ENCODE measurements around the gene ITGA4.

The ITGA4 gene

DNA sequence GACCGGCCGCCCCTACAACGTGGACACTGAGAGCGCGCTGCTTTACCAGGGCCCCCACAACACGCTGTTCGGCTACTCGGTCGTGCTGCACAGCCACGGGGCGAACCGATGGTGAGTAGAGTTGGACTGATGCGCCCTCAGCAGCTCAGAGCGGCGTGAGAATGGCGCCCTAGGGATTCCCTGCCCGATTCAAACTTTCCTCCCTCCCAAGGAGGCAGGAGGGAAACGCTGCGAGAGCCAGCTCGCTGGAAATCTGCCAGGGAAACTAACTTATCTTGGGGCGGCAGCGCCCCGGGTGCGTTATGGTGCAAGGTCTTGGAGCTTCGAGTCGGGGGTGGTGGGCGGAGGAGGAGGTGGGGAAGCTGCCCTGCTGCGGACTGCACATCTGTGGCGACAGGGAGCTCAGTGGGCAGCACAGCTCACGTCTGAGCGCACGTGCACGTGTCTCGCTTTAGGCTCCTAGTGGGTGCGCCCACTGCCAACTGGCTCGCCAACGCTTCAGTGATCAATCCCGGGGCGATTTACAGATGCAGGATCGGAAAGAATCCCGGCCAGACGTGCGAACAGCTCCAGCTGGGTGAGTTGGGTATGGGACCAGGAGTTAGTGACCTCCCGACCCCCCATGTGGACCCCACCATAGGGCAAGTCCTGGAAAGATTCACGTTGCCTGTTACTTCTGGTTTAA, 697 bp downstream of the ITGA4 start:
- H3K4me3 ChIP-seq (ENCODE audit: low read depth, low read length) = peak overlapping the region; percentile 57

DNA sequence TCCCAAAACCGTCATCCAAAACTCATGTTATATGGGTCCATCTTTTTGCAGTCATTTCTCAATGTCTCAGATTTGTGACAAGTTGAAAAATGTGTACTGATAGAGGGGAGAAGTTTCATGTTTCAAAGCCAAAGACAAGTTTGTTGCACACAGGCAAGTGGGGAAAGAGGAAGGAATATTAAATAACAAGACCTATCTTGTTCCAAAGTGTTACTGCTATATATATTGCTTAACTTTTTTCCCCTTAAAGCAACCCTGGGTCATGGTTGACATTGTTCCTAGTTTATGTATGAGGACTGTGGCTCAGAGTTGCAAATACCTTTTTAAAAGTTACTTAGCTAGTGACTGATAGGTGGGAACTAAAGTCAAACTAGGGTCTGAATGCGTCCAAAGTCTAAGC, 1.7 kb downstream of the ITGA4 start:
- H3K4me3 ChIP-seq (ENCODE audit: low read depth, low read length) = no peak overlapping the region

DNA sequence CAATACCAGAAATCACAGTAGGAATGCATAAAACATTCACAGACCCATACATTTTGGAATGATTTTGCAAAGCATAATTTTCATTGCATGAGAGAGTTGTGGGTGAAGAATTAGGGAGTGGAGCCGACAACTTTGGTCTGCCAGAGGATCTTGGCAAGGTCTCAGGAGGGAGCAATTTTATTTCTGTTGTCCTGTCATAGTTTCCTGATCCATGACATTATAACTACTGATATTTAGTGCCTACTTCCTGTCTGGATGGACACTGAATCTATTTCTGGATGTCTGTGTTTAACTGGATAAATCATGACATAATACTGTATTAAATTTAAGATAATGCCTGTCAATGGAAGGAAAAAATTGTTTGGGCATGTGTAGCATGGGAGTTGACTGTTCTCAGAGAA, 2.4 kb downstream of the ITGA4 start:
- H3K4me3 ChIP-seq (ENCODE audit: low read depth, low read length) = no peak overlapping the region

DNA sequence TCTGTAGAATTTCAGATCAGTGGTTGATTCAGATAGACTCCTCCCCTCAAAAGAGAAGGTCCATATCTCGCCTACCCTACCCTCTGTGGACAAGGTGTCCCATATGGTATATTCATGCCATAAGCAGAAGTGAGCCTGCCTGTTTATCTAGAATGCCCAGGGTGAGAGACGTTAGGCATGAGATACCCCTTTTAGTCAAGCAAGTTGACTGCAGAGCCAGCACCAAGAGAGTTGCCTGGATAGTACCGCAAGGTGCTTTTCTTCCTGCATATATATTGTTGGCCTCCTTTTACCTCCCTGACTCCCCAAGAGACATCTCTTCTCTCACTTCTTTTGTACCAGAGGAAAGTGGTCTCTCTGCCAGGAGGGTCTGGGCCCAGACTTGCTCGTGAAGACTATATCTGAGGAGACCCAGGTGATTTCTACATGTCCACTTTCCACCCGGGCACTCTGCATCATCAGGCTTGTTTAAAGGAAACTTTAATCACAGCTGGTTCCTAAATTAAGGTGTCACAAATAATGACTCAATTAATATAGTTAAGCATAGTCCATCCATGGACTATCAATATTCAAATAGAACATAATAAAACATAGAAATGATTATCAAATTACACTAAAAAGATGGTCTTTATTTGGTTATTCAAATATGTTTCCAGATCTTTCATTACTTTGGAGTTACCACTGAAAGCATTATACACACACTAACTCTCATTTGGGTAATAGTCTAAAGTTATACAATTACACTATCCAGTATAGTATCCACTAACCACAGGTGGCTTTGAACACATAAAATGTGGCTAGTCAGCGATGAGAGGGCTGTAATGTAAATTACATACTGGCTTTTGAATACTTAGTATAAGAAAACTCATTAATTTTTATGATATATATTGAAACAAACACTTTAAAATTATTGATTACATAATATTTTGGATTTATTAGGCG, 4.1 kb downstream of the ITGA4 start:
- H3K4me3 ChIP-seq (ENCODE audit: low read depth, low read length) = no peak overlapping the region

DNA sequence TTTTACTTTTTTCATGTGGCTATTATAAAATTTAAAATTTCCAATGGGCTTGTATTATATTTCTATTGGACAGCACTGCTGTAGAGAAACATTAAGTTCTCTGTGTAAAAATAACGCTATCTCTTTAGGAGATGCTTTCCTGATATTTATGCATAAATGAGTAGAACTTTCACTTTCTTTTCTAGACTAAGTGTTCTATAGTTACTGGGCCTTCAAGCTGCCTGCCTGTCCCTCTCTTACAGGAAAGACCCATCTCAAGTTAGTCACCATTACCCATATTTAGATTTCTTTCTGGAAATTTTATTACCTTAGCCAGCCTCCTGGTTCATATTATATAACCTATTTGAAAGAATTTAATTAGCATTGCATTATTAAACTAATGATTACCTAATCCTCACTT, 4.8 kb downstream of the ITGA4 start:
- no peak overlapping the region for H3K4me3 ChIP-seq (ENCODE audit: low read depth, low read length)

DNA sequence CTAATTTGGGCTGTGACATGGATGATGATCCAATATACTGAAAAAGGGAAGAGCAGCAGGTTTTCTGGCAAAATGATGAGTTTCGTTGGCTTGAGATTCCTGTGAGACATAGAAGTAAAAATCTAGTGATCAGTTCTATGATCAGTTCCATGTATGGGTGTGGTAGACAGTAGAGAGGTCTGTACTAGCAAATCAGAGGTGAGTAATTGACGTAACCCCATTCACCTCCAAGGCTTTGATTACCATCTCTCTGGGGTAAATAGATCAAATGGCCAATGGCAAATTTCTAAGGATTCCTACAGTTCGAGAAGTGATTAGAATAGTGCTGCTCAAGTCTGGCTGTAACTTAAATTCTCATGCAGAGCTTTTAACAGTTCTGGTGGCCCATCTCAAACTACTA, 6.4 kb downstream of the ITGA4 start:
- no peak overlapping the region for H3K4me3 ChIP-seq (ENCODE audit: low read depth, low read length)

DNA sequence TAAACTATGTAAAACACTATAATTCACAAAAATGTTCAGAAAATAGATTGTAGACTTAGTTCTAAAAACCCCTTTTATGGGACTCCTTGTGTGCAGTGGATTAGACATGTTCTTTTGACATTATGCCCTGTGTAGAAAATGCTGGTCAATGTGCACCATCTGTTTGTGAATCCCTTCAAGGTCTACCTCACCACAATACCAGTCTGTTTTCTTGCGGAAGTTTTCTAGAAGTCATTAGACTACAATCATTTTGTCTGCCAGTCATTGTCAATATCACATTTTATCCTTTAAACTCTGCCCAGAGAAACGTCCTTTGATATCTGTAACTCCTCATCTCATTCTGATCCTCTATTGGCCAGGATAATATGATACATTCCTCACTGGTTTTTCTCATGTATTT, 7.8 kb downstream of the ITGA4 start:
- no peak overlapping the region for H3K4me3 ChIP-seq (ENCODE audit: low read depth, low read length)

DNA sequence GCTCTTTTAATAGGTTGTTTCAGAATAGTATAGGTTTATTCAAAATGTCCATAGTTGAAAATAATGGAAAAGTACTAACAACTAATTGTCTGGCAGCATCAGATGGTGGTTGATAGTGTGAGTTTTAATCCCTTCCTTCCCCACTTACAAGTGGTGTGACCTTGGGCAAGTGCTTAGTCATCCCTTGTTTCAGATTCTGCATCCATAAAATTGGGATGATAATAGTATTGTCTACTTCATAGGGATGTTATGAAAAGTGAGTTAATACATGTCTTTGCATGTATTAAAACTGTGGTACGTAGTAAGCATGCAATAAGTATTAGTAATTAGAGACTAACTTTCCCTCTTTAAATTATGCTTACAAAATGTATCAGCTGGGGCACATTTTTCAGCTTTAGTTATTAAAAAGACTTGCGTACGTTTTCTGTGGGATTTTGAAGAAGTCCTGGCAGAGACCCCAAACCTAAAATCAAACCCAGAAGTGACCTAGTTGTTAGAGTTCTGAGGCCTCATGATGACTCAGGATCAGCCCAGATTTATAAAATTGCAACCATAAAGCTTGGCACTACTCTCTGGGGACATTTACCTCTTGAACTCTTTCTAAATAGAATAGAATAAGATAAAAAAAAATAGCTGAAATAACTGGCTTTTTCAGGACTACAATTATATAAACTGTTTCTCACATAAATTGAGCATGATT, 8.6 kb downstream of the ITGA4 start:
- H3K4me3 ChIP-seq (ENCODE audit: low read depth, low read length) = no peak overlapping the region

DNA sequence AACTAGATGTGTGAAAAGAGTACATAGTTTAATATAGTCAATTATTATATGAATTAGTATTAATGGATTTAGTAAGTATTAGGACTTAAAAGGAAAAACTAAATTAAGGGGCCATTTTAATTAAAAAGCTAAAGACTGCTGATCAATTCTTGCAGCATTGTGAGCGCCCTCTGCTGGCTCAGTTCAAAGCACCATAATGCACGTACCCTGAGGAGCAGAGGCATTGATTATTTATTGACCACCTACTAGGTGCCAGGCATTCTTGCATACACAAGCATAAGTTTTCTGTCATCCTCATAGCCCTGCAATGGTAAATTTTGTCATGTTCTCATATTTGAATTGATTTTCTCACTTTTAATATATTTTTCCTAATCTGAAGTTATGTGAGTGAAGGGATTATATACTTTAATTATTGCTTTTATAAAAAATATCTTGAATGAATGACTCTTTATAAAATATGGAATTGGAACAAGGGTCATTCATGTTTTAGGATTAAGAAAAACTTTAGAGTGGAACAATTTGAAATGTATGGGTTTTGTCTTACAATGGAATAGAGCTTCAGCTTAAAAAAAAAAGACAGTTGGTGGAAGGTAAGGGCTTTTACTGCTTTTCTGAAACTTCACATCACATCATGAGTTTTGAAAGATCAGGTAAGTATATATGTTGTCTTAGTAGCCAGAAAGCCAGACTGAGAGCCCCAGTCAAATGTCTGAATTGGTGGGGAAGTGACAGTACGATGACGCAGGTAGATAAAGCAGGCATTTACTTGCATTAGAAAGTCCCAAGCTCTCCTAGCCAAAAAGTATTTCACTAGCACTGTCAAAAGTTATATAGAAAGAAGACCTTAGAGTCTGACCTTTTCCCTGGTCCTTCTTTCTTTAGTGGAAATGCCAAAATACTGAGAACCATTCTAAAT, 9.7 kb downstream of the ITGA4 start:
- H3K4me3 ChIP-seq (ENCODE audit: low read depth, low read length) = no peak overlapping the region

DNA sequence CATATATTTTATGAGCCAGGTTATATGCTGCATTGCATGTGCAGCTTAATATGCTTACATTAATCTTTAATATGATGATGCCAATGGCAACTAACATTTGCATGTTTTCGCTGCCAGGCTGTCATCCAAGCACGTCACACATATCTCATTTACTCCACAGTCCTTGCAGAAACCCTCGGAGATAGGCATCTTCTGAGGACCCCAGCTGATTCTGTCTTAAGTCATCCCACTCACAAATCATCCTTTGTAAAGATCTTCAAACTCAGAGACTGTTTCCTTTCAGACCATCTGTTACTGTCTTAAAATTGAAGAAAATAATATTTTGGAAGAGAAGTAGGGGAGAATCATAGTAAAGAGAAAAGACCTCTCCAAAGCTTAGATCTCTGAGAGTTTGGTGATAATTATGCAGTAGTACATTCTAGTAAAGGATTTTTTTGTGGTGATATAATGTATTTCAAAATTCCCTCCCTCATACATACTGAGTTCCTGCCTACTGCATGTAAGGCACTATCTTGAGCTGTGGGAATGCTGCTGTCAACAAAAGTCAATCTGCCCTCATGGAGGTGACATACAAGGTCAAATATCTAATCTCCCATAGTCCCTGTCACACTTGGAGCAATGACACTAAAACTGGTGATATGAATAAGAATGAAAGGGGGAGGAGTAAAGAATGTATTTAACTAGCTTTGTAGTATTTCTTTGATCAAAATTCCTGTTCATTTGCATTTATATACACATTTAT, 11.0 kb downstream of the ITGA4 start:
- no peak overlapping the region for H3K4me3 ChIP-seq (ENCODE audit: low read depth, low read length)

DNA sequence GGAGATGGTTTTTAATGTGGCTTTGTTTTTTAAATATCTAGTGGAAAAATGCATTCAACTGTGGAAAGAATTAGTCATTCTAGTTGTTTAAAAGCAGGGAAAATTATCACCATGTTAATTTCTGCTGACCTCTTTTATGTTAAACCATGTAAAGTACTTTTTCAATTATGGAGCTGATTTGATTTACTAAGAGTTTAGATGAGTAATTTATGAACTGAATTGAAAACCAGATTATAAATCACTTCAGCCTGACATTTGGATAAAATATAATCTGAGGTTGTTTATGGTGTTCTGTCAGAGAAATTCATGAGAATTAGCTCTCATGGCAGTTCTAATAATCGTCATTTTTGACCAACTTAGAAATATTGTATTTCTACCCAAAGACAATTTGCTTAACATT, 11.6 kb downstream of the ITGA4 start:
- H3K4me3 ChIP-seq (ENCODE audit: low read depth, low read length) = no peak overlapping the region

DNA sequence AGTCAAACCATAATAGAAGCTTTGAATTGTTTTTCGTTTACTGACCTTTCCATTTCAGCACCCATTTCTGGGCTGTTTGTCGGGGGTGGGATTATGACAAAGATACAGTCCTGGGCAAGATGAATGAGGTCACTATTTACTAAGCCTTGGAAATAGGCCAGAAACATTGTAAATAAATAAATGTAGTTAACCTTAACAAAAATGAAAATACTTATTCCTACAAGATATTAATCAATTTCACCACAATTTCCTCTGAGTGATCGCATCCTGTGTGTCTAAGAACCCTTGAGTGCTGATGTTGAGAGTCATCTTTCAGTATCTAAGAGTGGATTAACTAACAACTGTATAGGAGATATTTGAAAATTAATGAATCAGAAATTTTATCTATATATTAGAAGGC, 14.0 kb downstream of the ITGA4 start:
- no peak overlapping the region for H3K4me3 ChIP-seq (ENCODE audit: low read depth, low read length)

DNA sequence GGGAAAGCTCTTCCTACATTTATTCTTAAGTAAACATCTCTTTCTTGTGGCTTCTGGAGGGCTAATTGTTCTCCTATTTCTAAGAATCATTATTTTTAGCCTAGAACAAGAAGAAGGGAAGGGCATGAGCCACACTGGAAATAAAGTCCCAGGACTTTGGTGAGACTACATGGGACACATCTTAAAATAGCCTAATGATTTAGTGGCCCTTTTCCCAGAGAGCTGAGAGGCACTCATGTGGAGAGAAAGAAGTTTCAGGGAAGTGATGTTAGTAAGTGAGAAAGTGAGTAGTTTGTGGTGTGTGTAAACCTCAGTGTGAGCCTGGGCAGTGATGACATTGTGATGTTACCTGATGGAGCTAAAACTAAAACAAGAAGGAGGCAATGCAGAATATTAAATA, 14.6 kb downstream of the ITGA4 start:
- no peak overlapping the region for H3K4me3 ChIP-seq (ENCODE audit: low read depth, low read length)

DNA sequence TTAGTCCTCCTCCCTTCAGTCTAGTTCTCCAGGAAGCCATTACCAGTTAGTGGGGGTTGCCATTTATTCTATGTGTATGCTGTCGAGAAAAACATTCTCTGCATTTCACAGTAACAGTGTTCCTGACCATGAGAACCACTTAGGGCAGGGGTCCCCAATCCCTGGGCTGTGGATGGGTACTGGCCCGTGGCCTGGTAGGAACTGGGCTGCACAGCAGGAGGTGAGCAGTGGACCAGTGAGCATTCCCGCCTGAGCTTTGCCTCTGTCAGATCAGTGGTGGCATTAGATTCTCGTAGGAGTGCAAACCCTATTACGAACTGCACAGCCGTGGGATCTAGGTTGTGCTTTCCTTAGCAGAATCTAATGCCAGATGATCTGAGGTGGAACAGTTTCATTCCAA, 15.8 kb downstream of the ITGA4 start:
- no peak overlapping the region for H3K4me3 ChIP-seq (ENCODE audit: low read depth, low read length)

DNA sequence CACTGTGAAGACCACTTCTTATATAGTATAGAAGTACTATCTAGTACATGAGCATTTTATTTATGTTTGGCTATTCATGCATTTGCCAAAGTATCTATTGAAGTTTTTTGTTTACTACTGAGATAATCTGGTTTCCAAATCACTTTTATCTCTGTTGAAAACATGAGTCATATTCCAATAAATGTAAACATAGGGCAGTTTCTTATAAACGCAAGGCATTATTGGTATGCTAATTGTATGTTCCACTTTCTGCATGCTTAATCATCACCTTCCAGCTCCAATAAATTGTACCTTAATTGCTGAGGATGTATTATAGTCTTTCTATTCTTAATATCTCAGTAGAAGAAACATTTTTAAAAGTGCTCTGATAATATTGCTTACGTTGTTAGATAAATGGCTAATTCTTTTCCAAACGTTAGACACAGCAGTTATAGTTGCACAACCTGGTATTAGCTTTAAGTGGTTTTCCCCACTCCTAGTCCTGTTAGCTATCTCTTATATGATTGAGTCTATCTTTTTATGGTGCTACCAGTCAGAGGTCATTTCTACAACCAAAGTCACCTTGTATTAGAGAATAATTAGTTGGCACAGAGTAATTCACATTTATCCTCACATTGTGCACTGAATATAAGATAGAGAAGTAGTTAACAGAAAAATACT, 17.2 kb downstream of the ITGA4 start:
- H3K4me3 ChIP-seq (ENCODE audit: low read depth, low read length) = no peak overlapping the region

DNA sequence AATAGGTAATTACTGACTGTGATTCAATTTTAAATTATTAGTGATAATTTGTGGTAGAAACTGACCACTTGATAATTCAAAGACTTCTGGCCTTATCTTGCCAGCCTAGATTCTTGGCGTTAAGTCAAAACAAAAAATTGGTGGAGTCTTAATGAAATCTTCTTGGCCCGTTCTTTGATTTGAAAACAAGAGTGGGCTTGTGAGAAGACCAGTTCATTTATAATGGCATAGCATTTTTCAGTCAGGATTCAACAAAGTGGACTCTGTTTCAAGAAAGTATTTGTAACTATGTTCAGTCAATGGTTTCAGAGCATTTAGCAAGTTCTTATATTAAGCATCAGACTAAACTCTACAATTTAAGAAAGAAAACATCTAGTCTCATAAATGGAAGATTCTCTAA, 26.0 kb downstream of the ITGA4 start:
- no peak overlapping the region for H3K4me3 ChIP-seq (ENCODE audit: low read depth, low read length)

DNA sequence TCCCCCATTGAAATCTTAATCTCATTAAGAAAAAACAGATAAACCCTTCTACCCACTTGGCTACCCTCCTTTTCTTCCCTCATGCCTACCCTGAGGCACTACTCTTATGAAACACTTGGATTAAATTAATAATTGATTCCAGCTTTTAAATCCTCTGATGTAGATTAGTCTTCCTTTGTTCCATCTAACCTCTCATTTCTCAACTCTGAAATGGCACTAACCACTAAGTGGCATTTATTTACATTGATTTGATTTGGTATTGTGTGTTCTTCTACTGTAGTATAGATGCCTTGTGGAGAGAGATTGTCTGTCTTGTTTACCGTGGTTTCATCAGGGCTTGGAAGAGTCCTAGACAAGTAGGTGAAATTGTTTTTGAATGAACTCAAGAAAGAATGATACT, 26.7 kb downstream of the ITGA4 start:
- no peak overlapping the region for H3K4me3 ChIP-seq (ENCODE audit: low read depth, low read length)

DNA sequence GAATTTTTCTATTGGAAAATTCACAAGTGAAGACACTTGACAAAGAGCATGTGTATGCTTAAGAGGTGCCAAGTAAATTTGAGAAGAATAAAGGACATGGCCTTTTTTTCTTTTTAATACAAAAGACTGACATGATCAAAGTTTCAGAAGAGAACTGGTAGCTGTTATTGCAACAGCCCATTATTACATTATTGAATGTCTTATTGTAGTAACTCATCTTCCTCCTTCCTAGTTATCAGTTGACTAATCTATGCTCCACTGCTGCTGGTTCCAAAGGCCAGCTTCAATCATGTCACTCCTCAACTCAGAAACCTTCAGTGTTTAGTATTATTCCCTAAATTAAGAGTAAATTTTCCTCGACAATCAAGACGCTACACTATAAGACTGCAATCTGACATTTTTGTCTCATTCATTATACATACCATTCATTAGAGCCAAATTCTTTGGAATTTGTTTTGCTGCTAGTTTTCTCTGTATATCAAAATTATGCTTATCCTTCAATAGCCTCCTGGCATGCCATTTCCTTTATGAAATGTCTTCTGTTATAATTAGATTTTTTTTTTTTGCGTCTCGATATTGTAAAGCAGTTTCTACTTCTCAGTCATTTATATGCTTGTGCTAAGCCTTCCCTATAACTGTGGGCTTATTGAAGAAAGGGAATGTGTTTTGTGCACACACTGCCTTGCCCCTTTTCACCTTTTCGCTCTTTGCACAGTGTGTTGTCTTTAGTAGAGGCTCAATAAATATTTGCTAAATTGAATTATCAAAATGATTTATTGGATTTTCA, 27.9 kb downstream of the ITGA4 start:
- H3K4me3 ChIP-seq (ENCODE audit: low read depth, low read length) = no peak overlapping the region

DNA sequence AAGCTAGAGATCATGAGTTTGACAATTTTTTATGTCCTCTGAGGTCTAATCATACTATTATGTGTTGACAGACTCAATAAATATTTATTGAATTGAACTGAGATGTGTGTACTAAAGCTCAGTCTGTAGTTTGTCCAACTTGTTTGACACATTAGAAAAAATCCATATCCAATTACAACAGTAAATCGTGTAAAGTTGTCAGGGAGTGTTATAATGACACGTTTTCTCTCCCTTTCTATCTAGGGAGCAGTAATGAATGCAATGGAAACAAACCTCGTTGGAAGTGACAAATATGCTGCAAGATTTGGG, 28.4 kb downstream of the ITGA4 start:
- no peak overlapping the region for H3K4me3 ChIP-seq (ENCODE audit: low read depth, low read length)

Measured in iPS-11a (cell line).